B cell (primary cell): Measurements from ENCODE around the gene PDGFRB.

Source experiments
- CTCF ChIP-seq: fragments of 200-600 bp; IDR thresholded peaks from one replicate; pipeline ENCODE4 v1.8.0; 2022; ENCODE audit warnings: antibody characterized with exemption, mild to moderate bottlenecking
- EZH2 ChIP-seq: IDR thresholded peaks from 2 replicates; pipeline ENCODE4 v1.6.1; 2012; ENCODE audit warnings: borderline replicate concordance, low read depth, mild to moderate bottlenecking, moderate library complexity, low read length; ENCODE audit not compliant: insufficient read depth, poor library complexity, severe bottlenecking

DNA sequence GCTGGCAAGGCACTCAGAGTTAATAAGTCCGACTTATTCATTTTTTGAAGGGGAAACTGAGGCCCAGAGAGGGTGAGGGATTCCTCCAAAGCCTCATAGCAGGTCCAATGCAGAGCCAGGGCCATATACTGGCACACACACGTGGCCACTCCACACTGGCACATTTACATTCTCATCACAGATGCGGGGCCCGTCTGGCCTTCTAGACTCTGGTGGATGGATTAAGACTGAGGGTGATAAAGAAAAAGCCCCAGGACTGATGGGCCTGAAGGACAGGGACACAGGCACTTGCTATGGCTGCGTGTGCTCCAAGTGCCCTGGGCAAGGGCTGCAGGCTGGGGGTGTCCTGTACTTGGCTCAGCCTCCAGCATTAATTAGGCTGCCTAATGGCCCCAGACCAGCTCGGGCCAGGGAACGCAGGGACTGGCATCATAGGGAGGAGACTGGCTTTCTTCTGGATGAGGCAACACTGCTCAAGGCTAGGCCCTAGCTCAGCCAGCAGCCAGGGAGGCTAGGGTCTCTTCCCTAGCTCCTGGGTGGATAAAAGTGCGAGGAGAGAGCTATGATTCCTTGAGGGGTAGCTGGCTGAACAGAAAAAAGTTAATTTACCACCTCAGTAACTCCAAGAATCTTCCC is 40.8 kb downstream of the PDGFRB start:
- TF ChIP-seq CTCF = no peak
- no peak for TF ChIP-seq EZH2
